Smooth muscle cell of the brain vasculature (primary cell): Measurements from ENCODE around the gene GLG1.
"Not testable (repeated sequence)": the region's sequence is repeated elsewhere in the genome, so short reads cannot be mapped to it uniquely, and the experiment has no call there.

Source experiments
- DNase-seq: peaks from one replicate; pipeline ENCODE4 v3.0.0-alpha.2; 2012; ENCODE audit warnings: low read depth, low spot score

Gene GLG1

DNA sequence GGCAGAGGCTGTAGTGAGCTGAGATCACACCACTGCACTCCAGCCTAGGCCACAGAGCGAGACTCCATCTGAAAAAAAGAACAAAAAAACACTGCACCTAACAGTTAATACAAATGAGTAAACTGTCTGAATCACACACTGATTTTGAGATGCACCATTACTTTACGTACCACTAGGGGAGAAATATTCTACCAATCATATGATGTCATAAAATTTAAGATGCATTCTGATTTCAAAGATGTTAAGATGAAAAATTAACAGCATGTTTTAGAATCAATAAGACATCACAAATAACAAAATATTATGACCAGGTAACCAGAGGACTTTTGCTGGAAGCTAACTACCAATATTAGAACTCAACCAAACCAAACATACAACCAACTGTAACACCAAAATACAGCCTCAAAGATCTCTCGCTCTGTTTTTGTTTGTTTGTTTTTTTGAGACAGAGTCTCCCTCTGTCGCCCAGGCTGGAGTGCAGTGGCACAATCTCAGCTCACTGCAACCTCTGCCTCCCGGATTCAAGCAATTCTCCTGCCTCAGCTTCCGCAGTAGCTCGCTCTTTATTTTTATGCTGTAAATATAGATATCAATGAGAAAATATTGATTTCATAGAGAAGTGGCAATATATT, 31.6 kb downstream of the GLG1 start:
- DNase-seq, result no peak

DNA sequence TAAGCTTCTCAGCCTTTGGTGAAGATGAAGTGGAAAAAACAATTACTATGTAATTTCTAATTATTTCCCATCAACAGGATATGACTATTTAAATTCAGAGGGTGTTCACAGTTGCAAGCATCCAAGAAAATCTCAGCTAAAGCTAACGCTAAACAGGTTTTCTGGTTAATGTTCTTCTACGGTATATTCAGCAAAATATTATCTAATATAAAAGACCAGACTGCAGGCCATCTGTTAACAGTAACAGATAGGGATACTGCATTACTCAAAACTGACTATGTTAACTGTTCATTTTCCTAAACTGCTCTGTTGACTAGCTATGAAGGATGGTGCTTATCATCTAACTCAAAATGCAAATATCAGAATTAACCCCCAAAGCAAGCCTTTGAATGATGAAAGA, 32.8 kb downstream of the GLG1 start:
- no peak for DNase-seq

DNA sequence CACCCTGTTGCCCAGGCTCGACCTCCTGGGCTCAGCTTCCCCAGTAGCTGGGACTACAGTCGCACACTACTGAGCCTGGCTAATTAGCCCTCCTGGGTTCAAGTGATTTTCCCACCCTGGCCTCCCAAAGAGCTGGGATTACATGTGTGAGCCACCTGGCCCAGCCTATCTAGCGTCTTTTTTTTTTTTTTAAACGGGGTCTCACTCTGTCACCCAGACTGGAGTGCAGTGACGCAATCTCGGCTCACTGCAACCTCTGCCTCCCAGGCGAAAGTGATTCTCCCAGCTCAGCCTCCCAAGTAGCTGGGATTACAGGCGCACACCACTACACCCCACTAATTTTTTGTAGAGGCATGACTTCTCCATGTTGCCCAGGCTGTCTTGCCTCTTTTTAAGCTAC, 33.3 kb downstream of the GLG1 start:
- DNase-seq, result no peak

DNA sequence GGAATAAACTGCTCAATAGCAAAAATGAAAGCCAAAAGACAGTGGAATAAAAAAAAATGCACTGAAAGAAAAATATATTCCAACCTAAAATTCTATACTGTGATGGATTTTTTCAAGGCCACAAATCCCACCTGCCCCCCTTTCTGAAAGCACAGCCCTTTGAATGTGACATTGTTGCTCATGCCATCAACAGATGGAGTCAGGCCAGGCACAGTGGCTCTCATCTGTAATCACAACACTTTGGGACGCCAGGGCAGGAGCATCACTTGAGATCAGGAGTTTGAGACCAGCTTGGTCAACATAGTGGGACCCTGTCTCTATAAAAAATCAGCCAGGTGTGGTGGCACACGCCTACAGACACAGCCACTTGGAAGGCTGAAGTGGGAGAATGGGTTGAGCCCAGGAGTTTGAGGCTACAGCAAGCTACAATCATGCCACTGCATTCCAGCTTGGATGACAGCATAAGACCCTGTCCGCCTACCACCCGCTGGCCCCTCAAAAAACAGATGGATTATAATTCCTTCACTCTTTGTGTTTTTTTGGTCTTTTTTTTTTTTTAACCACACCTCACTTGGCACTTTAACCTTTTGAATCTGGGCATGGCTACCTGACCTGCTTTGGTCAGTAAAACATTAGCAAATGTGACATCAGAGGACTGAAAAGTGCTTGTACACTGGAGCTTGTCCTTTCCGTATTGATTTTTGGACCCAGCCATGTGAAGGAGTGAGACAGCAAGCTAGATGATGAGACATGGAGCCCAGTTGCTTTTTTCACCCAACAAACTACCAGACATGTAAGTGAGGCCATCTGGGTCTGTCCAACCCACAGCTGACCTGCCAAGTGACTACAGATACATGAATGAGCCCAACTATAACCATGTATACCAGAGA, 36.3 kb downstream of the GLG1 start:
- no peak for DNase-seq

DNA sequence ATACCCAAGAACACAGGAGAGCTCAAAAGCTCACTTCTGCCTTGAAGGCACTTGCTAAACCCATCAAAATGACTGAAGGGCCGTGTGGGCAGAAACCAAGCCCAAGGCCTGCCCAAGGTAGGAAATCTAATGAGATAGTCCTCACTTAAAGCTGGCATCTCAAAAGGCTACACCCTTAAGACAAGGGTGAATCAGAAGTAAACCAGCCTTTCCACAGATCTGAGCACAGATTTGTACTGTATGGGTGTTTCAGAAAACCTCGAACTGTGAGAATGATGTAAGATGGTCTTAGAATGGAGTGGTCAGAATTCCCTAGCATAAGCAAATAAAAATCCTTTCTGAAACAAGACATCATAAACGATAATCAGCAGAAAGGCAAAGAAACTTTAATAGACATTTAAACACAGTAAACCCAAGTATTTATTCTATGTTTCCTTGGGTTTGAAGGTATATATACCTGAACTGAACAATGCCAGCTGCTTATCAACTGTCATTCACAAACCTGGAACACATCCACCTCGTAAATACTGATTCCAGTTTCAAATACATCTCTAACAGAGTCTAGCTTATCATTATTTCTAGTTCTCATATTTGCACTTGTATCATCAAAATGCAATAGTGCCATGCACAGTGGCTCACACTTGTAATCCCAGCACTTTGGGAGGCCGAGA, 37.8 kb downstream of the GLG1 start:
- no peak for DNase-seq

DNA sequence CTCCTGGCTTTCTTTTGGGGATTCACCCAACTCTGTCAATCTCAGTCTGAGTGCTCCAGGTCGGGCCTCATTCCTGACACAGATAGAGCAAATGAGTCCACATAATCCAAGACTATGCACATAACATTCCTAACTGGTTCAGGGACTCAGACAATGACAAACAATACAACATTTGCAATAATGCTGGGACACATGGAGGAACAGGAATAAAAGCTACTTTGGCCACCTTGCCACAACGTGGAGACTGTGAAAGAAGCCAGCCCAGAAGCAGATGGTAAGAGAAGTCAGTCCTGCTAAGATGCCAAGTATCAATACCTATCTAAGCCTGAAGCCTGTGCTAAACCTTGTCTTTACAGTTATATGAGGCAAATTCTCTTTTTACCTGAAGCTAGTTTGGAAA, 39.0 kb downstream of the GLG1 start:
- no peak for DNase-seq

DNA sequence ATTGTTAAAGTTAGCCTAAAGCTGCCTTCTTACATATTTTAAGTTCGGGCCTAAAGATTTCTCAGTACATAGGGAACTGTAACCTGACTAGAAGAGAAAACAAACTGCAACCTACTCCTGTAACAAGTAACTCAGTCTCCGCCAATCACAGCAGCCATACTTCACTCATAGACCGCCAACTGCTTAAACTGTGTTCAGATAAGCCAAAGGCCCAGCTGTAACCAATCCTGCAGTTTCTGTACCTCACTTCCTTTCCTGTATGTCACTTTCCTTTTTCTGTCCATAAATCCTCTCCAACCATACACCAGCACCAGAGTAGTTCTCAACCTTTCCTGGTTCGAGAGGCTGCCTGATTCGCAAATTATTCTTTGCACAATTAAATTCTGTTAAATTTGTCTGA, 41.5 kb downstream of the GLG1 start:
- no peak for DNase-seq

DNA sequence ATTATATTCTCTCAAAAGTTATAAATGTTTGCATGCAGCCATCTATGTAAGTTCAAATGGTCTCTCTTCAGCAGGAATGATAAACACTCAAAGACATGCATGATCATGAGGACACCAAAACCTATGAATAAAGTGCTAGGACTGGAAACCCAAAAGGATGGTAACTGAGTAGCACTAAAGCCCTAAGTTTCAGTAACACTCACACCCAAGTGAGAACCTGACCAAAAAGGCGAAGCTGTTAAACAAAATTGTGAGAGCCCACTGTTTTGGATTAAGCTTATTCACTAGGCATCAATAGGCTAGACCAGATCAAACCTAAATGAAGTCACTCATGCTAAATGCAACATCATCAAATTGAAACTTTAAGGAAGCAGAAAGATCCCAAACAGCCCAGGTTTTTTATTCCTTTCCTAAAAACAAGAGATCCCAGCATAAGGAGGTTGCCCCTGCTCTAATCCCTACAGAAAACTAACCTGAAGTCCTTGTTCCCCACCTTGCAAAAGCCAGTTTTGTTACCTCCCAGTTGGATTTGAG, 42.4 kb downstream of the GLG1 start:
- no peak for DNase-seq

DNA sequence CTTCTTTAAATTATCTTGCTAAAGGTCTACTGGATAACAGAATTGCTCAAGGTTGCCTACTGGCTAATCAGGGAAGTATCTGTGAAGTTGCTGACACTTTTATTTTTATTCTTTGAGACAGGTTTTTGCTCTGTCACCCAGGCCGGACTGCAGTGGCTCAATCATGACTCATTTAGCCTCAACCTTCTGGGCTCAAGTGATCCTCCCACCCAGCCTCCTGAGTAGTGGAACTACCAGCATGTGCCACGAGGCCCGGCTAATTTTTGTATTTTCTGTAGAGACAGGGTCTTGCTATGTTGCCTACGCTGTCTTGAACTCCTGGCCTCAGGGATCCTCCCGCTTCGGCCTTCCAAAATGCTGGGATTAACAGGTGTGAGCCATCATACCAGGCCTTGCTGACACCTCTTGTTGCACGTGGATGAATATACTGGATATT, 43.1 kb downstream of the GLG1 start:
- DNase-seq, result no peak

DNA sequence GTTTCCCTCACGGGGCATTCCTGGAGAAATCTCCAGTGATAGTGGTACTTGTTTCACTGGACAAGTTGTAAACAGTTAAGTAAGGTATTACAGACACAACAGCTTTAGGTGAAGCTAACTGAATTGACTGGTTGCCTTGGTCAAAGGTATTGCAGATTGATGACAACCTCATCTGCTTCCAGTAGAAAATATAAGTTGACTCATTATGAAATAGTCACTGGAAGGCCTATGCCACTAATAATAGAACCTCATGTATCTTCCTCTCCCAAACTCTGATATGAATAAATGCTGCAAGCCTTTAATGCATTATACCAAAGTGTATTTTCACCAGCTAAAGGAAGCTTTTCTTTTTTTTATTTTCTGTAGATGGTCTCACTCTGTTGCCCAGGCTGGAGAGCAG, 44.8 kb downstream of the GLG1 start:
- no peak for DNase-seq

DNA sequence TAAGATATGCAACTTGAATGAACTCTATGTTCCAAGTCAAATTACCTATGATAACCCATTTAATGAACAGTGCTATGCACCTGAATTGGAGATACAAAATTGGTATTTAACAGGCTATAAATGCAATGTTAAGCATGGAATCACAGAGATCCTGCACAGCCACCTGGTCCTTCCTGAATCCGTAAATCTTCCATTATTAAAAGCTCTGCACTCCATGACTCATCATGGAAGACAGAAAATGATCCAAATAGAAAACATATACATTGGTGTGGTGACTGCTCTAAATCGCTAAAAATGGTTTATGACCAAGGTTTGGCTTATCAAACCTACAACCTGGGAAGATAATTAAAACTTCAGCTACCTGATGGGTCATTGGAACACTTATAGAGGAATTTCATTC, 45.3 kb downstream of the GLG1 start:
- DNase-seq, result no peak

DNA sequence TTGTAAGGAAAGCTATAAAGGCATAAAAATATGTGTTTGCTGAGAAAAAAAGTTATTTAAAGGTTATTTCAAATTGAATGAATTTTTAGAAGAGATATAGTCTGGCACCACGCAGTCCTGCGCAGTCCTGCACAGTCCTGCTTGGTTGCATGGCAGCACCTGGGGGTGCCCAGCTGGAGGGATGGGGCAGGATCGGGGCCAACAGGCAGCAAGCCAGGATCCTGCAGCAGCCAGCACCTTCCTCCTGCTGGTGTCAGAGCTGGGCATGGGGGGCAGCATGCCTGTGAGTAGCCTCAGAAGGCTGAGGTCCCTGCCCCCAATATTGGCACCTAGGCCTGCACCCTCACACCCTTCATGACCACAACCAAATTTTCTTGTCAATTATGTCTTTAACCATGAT, 46.0 kb downstream of the GLG1 start:
- no peak for DNase-seq

DNA sequence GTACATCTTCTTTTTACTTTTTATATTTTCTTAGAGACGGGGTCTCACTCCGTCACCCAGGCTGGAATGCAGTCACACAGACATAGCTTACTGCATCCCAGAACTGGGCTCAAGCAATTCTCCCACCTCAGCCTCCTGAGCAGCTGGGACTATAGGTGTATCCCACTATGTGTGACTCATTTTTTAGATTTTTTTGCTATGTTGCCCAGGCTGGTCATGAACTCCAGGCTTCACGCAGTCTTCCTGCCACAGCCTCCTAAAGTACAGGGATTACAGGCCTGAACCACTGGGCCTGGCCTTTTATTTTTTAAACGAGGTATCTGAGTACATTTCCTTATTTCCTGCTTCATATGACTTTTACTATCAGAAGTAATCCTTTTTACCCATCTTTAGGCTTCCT, 48.0 kb downstream of the GLG1 start:
- no peak for DNase-seq

DNA sequence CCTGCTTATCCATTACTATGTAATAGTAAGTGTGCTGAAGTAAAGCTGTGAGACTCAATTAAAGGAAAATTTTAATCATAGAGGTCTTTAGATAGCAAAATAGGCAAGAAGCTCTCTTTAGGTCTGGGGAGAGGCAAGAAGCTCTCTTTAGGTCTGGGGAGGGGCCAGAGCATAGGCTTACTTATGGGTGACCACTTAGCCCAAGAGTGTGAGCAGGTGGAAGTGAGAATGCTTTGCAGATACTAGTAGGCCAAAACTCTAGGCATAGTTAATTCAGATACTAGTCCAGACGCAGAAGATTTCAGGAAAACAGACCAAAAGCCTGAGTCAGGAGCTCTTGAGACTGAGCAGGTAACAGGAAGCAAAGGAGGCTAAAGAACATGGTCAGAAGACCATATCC, 49.6 kb downstream of the GLG1 start:
- DNase-seq, result no peak

DNA sequence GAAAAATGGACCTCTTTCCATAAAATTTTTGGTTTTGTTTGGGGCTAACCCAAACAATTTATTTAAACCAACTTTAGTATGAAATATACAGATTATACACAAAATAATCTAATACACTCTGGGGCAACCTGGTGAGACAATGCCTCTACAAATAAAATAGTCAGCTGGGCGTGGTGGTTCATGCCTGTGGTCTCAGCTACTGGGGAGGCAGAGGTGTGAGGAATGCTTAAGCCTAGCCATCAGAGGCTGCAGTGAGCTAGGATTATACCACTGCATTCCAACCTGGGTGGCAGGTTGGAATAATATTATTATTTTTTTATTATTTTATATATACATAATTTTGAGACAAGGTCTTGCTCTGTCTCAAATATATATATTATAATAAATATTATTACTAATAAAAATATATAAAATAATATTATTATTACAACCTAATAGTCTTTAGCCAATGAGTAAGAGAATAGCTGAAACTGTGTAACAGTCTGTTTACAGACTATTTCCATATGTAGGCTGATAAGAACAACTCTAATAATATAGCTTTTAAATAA, 50.5 kb downstream of the GLG1 start:
- DNase-seq, result no peak

DNA sequence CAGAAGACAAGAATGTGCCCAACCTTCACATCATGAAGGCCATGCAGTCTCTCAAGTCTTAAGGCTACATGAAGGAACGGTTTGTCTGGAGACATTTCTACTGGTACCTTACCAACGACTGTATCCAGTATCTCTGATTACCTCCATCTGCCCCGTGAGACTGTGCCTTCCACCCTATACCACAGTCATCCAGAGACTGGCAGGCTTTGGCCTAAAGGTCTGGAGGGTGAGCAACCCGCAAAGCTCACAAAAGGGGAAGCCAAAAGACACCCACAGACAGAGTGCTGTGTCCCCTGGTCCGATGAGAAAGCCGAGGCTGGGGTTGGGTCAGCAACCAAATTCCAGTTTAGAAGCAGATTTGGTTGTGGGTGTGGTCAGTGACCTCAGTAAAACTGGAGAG, 54.6 kb downstream of the GLG1 start:
- not testable (repeated sequence) for DNase-seq

DNA sequence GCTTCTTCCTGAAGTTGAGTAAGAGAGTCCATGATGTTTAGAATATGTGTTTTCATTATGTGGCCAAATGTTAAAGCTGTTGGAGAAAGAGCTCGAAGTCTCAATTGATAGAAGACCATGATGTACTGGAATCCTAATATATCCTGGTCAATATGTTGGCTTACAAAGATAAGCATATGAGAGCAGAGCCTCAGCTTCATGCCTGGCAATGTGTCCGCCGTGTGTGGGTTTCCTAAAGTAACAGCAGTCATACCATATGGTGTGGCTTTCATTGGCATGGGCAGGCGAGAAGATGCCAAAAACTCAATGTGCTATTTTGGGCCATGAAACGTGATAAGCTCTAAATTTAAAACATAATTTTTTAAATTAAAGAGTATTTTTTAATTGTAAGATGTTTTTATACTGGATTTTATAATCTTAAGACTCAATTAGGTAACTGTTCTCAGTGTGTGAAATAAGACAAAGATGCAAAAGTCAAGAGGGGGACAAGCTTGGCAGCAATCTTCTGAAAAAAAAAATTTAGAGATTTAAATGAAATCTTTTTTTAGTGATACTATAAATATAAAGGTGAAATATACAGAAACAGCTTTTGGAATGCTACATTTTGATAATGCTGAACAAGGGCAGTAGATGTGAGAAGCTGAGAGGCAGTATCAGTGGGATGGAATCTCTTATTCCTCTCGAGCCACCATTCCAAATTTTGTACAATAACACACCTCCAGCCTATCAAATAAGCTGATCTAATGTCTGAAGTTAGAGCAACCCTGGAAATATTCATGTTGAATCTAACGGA, 56.5 kb downstream of the GLG1 start:
- DNase-seq, result not testable (repeated sequence)

DNA sequence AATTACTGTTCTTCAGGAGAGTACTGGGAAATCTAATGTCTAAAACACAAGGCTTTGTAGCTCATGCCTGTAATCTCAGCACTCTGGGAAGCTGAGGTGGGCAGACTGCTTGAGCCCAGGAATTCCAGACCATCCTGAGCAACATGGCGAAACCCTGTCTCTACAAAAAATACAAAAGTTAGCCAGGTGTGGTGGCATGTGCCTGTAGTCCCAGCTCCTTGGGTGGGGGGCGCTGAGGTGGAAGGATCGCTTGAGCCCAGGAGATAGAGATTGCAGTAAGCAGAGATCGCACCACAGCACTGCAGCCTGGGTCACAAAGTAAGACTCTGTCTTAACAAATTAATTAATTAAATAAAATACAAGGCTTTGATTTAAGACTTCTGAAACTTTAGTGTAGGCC, 60.8 kb downstream of the GLG1 start:
- DNase-seq, result not testable (repeated sequence)

DNA sequence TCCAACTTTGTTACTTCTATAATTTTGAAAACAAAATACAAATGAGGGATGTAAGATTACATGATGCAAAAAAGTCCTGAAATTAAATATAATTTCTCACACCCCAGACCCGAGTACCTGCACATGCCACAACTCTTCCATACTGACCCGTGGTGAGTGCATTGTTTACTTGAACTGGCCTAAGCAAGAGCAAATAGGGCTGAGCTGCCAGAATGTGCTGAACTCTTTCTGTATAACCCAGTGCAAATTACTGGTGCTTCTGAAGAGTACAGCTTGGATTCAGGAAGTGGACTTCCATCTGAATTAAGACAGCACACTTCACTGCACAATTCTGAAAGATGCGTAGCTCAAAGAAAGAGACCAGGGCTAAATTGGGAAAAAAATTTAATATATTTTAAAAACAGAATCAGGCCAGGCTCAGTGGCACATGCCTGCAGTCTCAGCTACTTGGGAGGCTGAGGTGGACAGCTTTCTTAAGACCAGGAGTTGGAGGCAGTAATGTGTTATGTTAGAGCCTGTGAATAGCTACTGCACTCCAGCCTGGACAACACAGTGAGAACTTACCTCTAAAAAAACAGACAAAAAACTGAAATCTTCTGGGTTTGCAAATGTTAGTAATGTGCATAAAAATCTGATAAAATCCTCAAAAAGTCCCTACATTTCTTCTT, 63.9 kb downstream of the GLG1 start:
- DNase-seq, result not testable (repeated sequence)

DNA sequence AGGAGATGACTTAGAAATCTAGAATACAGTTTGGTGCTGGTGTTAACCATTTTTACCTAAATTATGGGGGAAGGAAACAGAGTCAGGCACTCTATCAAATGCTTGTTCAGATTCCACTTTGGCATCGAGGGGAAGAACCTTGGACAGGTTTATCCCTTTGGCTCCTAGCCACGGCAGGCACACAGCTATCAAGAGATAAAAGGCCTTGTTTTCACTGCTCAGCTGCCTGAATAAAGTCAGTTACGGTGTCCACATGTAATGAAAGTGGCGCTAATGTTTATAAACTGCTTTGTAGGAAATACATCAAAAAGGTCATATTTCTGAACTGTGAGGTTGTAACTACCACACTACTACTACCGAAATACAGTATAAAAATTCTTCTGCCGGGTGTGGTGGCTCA, 66.3 kb downstream of the GLG1 start:
- not testable (repeated sequence) for DNase-seq

DNA sequence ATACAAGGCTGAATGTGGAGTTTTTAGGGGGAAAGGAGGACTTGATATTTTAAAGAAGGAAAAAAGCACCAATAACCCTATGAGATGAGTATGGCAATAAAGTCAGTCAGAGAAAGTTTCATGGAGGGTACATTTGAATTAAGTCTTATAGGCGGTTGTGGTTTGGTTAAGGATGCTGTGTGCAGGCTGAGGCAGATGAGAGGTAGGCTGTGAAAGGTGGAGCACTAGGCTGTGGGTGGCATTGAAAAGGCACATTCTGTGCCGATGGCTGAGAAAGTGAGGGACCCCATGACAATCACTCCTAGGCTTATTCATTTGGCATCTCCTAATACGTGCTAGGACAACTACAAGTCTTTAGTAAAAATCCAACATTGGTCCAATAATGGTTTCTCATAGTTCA, 68.1 kb downstream of the GLG1 start:
- not testable (repeated sequence) for DNase-seq
